Stimulated activated effector memory CD8-positive, alpha-beta T cell treated with anti-CD3 and anti-CD28 coated beads, Interleukin-12 subunit alpha, Interleukin-12 subunit beta, amount 100 ng/mL, for 72 hours (primary cell): Measurements from ENCODE around the gene CISTR.
A peak's percentile ranks its signal among the peaks of the same experiment; 100 is the strongest.

ENCODE experiments used
- ATAC-seq: fragments of 150-1000 bp; cut with Tn5 transposase; 2 replicates; pipeline ENCODE4 v1.10.0; 2021
- DNase-seq, 2 donors: peaks; one replicate each; pipeline ENCODE4 v3.0.0; 2021 to 2022; ENCODE audit warnings: low spot score in 2 of 2
- H3K27ac Mint-ChIP-seq: one replicate; pipeline ENCODE4 v1.8.0; 2022; ENCODE audit warnings: mild to moderate bottlenecking, mixed read lengths
- H3K36me3 Mint-ChIP-seq: one replicate; pipeline ENCODE4 v1.8.0; 2022; ENCODE audit warnings: mild to moderate bottlenecking, mixed read lengths
- H3K4me1 Mint-ChIP-seq: one replicate; pipeline ENCODE4 v1.8.0; 2022; ENCODE audit warnings: mixed read lengths
- H3K4me3 Mint-ChIP-seq: one replicate; pipeline ENCODE4 v1.8.0; 2022; ENCODE audit warnings: mild to moderate bottlenecking, mixed read lengths
- H3K9me3 Mint-ChIP-seq: one replicate; pipeline ENCODE4 v1.8.0; 2022; ENCODE audit warnings: mixed read lengths

The CISTR gene

GRCh38 chr12:53755451-53755891 is 3.7 kb upstream of the CISTR start:
- ATAC-seq (no peak), DNase-seq (no peak)
- Mint-ChIP-seq H3K27ac (peak overlapping the region; percentile 80), H3K9me3 (no peaks in the 10 kb centered on the region), H3K4me1 (peaks cover 28% of the 10 kb centered on the region), H3K36me3 (no peaks in the 10 kb centered on the region), H3K4me3 (peak overlapping the region; percentile 53)

- DNase-seq = no peak
- no peak overlapping the region for H3K27ac Mint-ChIP-seq
- ATAC-seq = no peak
- no peaks in the 10 kb centered on the region for H3K36me3 Mint-ChIP-seq
- H3K4me1 Mint-ChIP-seq = peaks cover 28% of the 10 kb centered on the region
- no peak overlapping the region for H3K4me3 Mint-ChIP-seq
- H3K9me3 Mint-ChIP-seq = no peaks in the 10 kb centered on the region
Observed at GRCh38 chr12:53754633-53755264, 3.0 kb upstream of the CISTR start.

- no peak overlapping the region for H3K27ac Mint-ChIP-seq
- no peaks in the 10 kb centered on the region for H3K36me3 Mint-ChIP-seq
- ATAC-seq (no peak), DNase-seq (no peak)
- peaks cover 28% of the 10 kb centered on the region for H3K4me1 Mint-ChIP-seq
- no peak overlapping the region for H3K4me3 Mint-ChIP-seq
- H3K9me3 Mint-ChIP-seq = no peaks in the 10 kb centered on the region
Observed at GRCh38 chr12:53754188-53754585, 2.4 kb upstream of the CISTR start.

- H3K27ac Mint-ChIP-seq = no peak overlapping the region
- H3K4me3 Mint-ChIP-seq = no peak overlapping the region
- no peaks in the 10 kb centered on the region for H3K9me3 Mint-ChIP-seq
- peaks cover 18% of the 10 kb centered on the region for H3K4me1 Mint-ChIP-seq
- ATAC-seq = no peak
- DNase-seq = no peak
- no peaks in the 10 kb centered on the region for H3K36me3 Mint-ChIP-seq
Observed at GRCh38 chr12:53752621-53753020, 842 bp upstream of the CISTR start.

- no peak overlapping the region for H3K4me3 Mint-ChIP-seq
- no peak overlapping the region for H3K27ac Mint-ChIP-seq
- ATAC-seq (no peak), DNase-seq (no peak)
- peaks cover 18% of the 10 kb centered on the region for H3K4me1 Mint-ChIP-seq
- H3K36me3 Mint-ChIP-seq = no peaks in the 10 kb centered on the region
- H3K9me3 Mint-ChIP-seq = no peaks in the 10 kb centered on the region
Observed at GRCh38 chr12:53752192-53752601, 418 bp upstream of the CISTR start.

GRCh38 chr12:53750812-53751335 is 905 bp downstream of the CISTR start:
- Mint-ChIP-seq H3K4me1 (peaks cover 12% of the 10 kb centered on the region), H3K36me3 (no peaks in the 10 kb centered on the region), H3K4me3 (no peak overlapping the region), H3K27ac (no peak overlapping the region), H3K9me3 (no peaks in the 10 kb centered on the region)
- DNase-seq = no peak
- ATAC-seq = peak; percentile 40

GRCh38 chr12:53749986-53750811 is 1.6 kb downstream of the CISTR start:
- ATAC-seq = no peak
- Mint-ChIP-seq H3K4me3 (no peak overlapping the region), H3K9me3 (no peaks in the 10 kb centered on the region), H3K4me1 (peaks cover 11% of the 10 kb centered on the region), H3K27ac (no peak overlapping the region), H3K36me3 (no peaks in the 10 kb centered on the region)
- DNase-seq = no peak

- H3K4me1 Mint-ChIP-seq = peaks cover 18% of the 10 kb centered on the region
- H3K36me3 Mint-ChIP-seq = no peaks in the 10 kb centered on the region
- DNase-seq (no peak), ATAC-seq (no peak)
- no peak overlapping the region for H3K27ac Mint-ChIP-seq
- no peaks in the 10 kb centered on the region for H3K9me3 Mint-ChIP-seq
- H3K4me3 Mint-ChIP-seq = no peak overlapping the region
Observed at GRCh38 chr12:53748072-53748840, 3.5 kb downstream of the CISTR start.

- Mint-ChIP-seq H3K9me3 (no peaks in the 10 kb centered on the region), H3K4me1 (peaks cover 25% of the 10 kb centered on the region), H3K4me3 (peak overlapping the region; percentile 10), H3K36me3 (no peaks in the 10 kb centered on the region), H3K27ac (no peak overlapping the region)
- DNase-seq (no peak), ATAC-seq (no peak)
Observed at GRCh38 chr12:53747095-53747494, 4.7 kb downstream of the CISTR start.

- no peak overlapping the region for H3K27ac Mint-ChIP-seq
- H3K36me3 Mint-ChIP-seq = no peaks in the 10 kb centered on the region
- peak; percentile 81 to 91 for DNase-seq
- no peaks in the 10 kb centered on the region for H3K9me3 Mint-ChIP-seq
- peak; percentile 79 for ATAC-seq
- peak overlapping the region; percentile 10 for H3K4me3 Mint-ChIP-seq
- peaks cover 25% of the 10 kb centered on the region for H3K4me1 Mint-ChIP-seq
Observed at GRCh38 chr12:53746592-53747092, 5.1 kb downstream of the CISTR start.

GRCh38 chr12:53744751-53745150 is 7.0 kb downstream of the CISTR start:
- H3K4me1 Mint-ChIP-seq = peaks cover 25% of the 10 kb centered on the region
- H3K9me3 Mint-ChIP-seq = no peaks in the 10 kb centered on the region
- no peak overlapping the region for H3K4me3 Mint-ChIP-seq
- H3K27ac Mint-ChIP-seq = no peak overlapping the region
- ATAC-seq = no peak
- no peak for DNase-seq
- no peaks in the 10 kb centered on the region for H3K36me3 Mint-ChIP-seq

- Mint-ChIP-seq H3K9me3 (no peaks in the 10 kb centered on the region), H3K27ac (no peak overlapping the region), H3K4me3 (no peak overlapping the region), H3K4me1 (peaks cover 31% of the 10 kb centered on the region), H3K36me3 (no peaks in the 10 kb centered on the region)
- DNase-seq = no peak
- ATAC-seq = no peak
Observed at GRCh38 chr12:53744130-53744441, 7.7 kb downstream of the CISTR start.

- no peaks in the 10 kb centered on the region for H3K9me3 Mint-ChIP-seq
- peak overlapping the region; percentile 50 for H3K27ac Mint-ChIP-seq
- ATAC-seq (peak; percentile 63), DNase-seq (peak; percentile 53 to 80)
- H3K4me1 Mint-ChIP-seq = peaks cover 37% of the 10 kb centered on the region
- peak overlapping the region; percentile 52 for H3K4me3 Mint-ChIP-seq
- H3K36me3 Mint-ChIP-seq = no peaks in the 10 kb centered on the region
Observed at GRCh38 chr12:53743266-53744129, 8.3 kb downstream of the CISTR start.

- Mint-ChIP-seq H3K4me1 (peaks cover 34% of the 10 kb centered on the region), H3K4me3 (no peak overlapping the region), H3K27ac (no peak overlapping the region), H3K9me3 (no peaks in the 10 kb centered on the region), H3K36me3 (no peaks in the 10 kb centered on the region)
- no peak for DNase-seq
- no peak for ATAC-seq
Observed at GRCh38 chr12:53740130-53740491, 11.7 kb downstream of the CISTR start.
